ENCODE measurements around the gene EFCAB7.

DNA sequence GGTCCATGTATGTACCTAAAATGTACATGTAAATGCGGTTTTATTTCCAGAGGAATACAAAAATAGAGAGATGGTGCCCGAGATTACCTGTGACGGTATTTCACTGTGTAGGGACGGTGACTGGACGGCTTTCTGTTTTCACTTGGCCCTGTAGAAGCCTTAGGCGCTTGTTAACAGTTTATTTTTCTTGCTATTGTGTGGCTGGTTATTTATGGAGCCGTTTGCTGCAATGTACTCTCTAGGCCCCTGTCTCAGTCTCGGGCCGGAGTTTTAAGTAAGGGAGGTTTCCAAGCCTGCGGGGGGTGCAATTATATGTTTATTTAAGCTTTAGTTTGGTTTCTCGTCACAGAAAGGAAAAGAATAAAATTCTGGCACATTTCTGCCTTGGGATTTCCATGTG, 413 bp downstream of the EFCAB7 start:
- TF ChIP-seq POLR2AphosphoS5 (IDR thresholded peaks at IDR 0.05) = no peak
- TF ChIP-seq, protein P1, sequence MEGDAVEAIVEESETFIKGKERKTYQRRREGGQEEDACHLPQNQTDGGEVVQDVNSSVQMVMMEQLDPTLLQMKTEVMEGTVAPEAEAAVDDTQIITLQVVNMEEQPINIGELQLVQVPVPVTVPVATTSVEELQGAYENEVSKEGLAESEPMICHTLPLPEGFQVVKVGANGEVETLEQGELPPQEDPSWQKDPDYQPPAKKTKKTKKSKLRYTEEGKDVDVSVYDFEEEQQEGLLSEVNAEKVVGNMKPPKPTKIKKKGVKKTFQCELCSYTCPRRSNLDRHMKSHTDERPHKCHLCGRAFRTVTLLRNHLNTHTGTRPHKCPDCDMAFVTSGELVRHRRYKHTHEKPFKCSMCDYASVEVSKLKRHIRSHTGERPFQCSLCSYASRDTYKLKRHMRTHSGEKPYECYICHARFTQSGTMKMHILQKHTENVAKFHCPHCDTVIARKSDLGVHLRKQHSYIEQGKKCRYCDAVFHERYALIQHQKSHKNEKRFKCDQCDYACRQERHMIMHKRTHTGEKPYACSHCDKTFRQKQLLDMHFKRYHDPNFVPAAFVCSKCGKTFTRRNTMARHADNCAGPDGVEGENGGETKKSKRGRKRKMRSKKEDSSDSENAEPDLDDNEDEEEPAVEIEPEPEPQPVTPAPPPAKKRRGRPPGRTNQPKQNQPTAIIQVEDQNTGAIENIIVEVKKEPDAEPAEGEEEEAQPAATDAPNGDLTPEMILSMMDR (IDR thresholded peaks at IDR 0.05) = no peak
- no peak for TF ChIP-seq POLR2A (IDR thresholded peaks at IDR 0.05)

Measured in breast epithelium (tissue), 3 donors.